H1 (cell line): ENCODE results near the gene TSR1. TPM values are rescaled to one million over a fixed set of nuclear protein-coding genes. Genes with fewer than 3 reads are reported as not detected.

Source experiments
- CTCF ChIA-PET: fragments of 300-600 bp; sonication (Branson Sonifier 250); formaldehyde crosslinking; loops from one replicate; lab custom pipeline; 2021; ENCODE audit not compliant: partially characterized antibody; lab: Charles Lee
- POLR2A ChIA-PET: fragments of 300-600 bp; sonication (Branson Sonifier 250); formaldehyde crosslinking; loops from one replicate; lab custom pipeline; 2021; ENCODE audit warnings: inconsistent platforms; ENCODE audit not compliant: partially characterized antibody; lab: Charles Lee
- DNase-seq, 2 experiments: peaks; one replicate each; pipeline versions ENCODE4 v3.0.0 to v3.0.0-alpha.2; 2010 to 2022; ENCODE audit warnings: low spot score in 2 of 2, low read depth in 1 of 2, mixed read lengths in 1 of 2
- FAIRE-seq: peaks from 2 replicates; lab custom pipeline; 2011; peaks lifted over from hg19 to GRCh38; lab: Jason Lieb, UNC
- H2AFZ ChIP-seq: 2 replicates; pipeline ENCODE4 v1.8.1; 2012; ENCODE audit warnings: low read length, inconsistent platforms
- H2AK5ac ChIP-seq: 2 replicates; pipeline ENCODE4 v1.6.1; 2013; ENCODE audit warnings: low read depth, low read length
- H2BK120ac ChIP-seq: replicated peaks from 2 replicates; pipeline ENCODE3; 2013; ENCODE audit warnings: low read depth, low read length, inconsistent platforms
- H2BK12ac ChIP-seq: 2 replicates; pipeline ENCODE4 v1.6.1; 2013; ENCODE audit warnings: low read depth, low read length
- H2BK15ac ChIP-seq: 2 replicates; pipeline ENCODE4 v1.6.1; 2013; ENCODE audit warnings: low read length
- H2BK20ac ChIP-seq: 2 replicates; pipeline ENCODE4 v1.6.1; 2013; ENCODE audit warnings: low read length
- H2BK5ac ChIP-seq: 2 replicates; pipeline ENCODE4 v1.6.1; 2013; ENCODE audit warnings: low read depth, low read length
- H3K14ac ChIP-seq: 2 replicates; pipeline ENCODE4 v1.6.1; 2013; ENCODE audit warnings: inconsistent platforms; ENCODE audit not compliant: insufficient read length
- H3K18ac ChIP-seq: 2 replicates; pipeline ENCODE4 v1.6.1; 2013; ENCODE audit warnings: low read length; ENCODE audit errors: extremely low read depth
- H3K23ac ChIP-seq: 2 replicates; pipeline ENCODE4 v1.6.1; 2013; ENCODE audit warnings: inconsistent platforms; ENCODE audit not compliant: insufficient read length
- H3K23me2 ChIP-seq: 2 replicates; pipeline ENCODE4 v1.6.1; 2013; ENCODE audit warnings: low read depth, low read length
- H3K27ac ChIP-seq: 2 replicates; pipeline ENCODE4 v1.6.1; 2011; ENCODE audit warnings: low read depth, low read length, inconsistent platforms
- H3K27me3 ChIP-seq, 4 experiments: replicated peaks in 1 of 4; 1 replicate in 1 of 4; 2 replicates in 3 of 4; pipeline versions ENCODE4 v1.6.1 to v1.8.1; 2011 to 2013; ENCODE audit warnings: low read length in 3 of 4, mild to moderate bottlenecking in 3 of 4, inconsistent platforms in 2 of 4, mixed read lengths in 2 of 4, moderate library complexity in 1 of 4; ENCODE audit not compliant: control insufficient read depth in 3 of 4, insufficient read depth in 3 of 4; ENCODE audit errors: extremely low read depth in 1 of 4
- H3K36me3 ChIP-seq, 4 experiments: 2 replicates each; pipeline versions ENCODE4 v1.6.1 to v1.8.1; 2011 to 2013; ENCODE audit warnings: mild to moderate bottlenecking in 4 of 4, low read length in 3 of 4, moderate library complexity in 2 of 4, control low read depth in 1 of 4, inconsistent platforms in 1 of 4; ENCODE audit not compliant: insufficient read depth in 4 of 4, control insufficient read depth in 2 of 4
- H3K4ac ChIP-seq: replicated peaks from 2 replicates; pipeline ENCODE3; 2013; ENCODE audit warnings: low read length, low read depth, mixed read lengths, inconsistent platforms; ENCODE audit not compliant: insufficient read length
- H3K4me1 ChIP-seq, 4 experiments: replicated peaks in 1 of 4; 1 replicate in 1 of 4; 2 replicates in 3 of 4; pipeline versions ENCODE4 v1.6.1 to v1.8.1; 2011 to 2013; ENCODE audit warnings: low read length in 3 of 4, inconsistent platforms in 2 of 4, mixed read lengths in 1 of 4; ENCODE audit not compliant: insufficient read depth in 4 of 4, control insufficient read depth in 3 of 4
- H3K4me2 ChIP-seq, 2 experiments: 2 replicates each; pipeline versions ENCODE4 v1.6.1 to v1.8.1; 2011 to 2013; ENCODE audit warnings: low read depth in 2 of 2, low read length in 2 of 2, control low read depth in 1 of 2, inconsistent platforms in 1 of 2, mild to moderate bottlenecking in 1 of 2; ENCODE audit not compliant: insufficient read depth in 1 of 2
- H3K4me3 ChIP-seq, 4 experiments: fragments of 200-600, 300-600 bp in 1 of 4; sonication (generic), shearing (Covaris generic), sonication (Bioruptor Twin) in 1 of 4; 2 replicates each; pipeline versions ENCODE4 v1.5.1 to v1.8.1; 2011 to 2016; ENCODE audit warnings: low read length in 4 of 4, low read depth in 3 of 4, control low read depth in 2 of 4, inconsistent platforms in 2 of 4, mild to moderate bottlenecking in 2 of 4, mixed read lengths in 1 of 4, moderate library complexity in 1 of 4; ENCODE audit not compliant: insufficient read depth in 2 of 4; ENCODE audit errors: extremely low read depth in 1 of 4
- H3K56ac ChIP-seq: replicated peaks from 2 replicates; pipeline ENCODE3; 2013; ENCODE audit warnings: low read depth, mild to moderate bottlenecking, mixed read lengths, low read length, inconsistent platforms; ENCODE audit not compliant: insufficient read length
- H3K79me1 ChIP-seq: 2 replicates; pipeline ENCODE4 v1.6.1; 2013; ENCODE audit warnings: low read depth, low read length, control low read depth
- H3K79me2 ChIP-seq, 2 experiments: 2 replicates each; pipeline versions ENCODE4 v1.6.1 to v1.8.1; 2012 to 2013; ENCODE audit warnings: low read length in 2 of 2, mild to moderate bottlenecking in 2 of 2, inconsistent platforms in 1 of 2; ENCODE audit not compliant: insufficient read depth in 2 of 2, control insufficient read depth in 1 of 2
- H3K9ac ChIP-seq, 4 experiments: replicated peaks in 1 of 4; 1 replicate in 1 of 4; 2 replicates in 3 of 4; pipeline versions ENCODE4 v1.6.1 to v1.8.1; 2011 to 2013; ENCODE audit warnings: low read depth in 3 of 4, low read length in 3 of 4, control low read depth in 2 of 4, mild to moderate bottlenecking in 2 of 4, moderate library complexity in 2 of 4, inconsistent platforms in 1 of 4; ENCODE audit errors: extremely low read depth in 1 of 4
- H3K9me3 ChIP-seq, 2 experiments: 2 replicates each; pipeline versions ENCODE4 v1.6.1 to v1.8.1; 2012 to 2013; ENCODE audit warnings: mild to moderate bottlenecking in 2 of 2, moderate library complexity in 2 of 2, control low read depth in 1 of 2, inconsistent platforms in 1 of 2, low read depth in 1 of 2, low read length in 1 of 2, mixed read lengths in 1 of 2; ENCODE audit not compliant: insufficient read depth in 2 of 2
- H4K20me1 ChIP-seq, 2 experiments: replicated peaks in 1 of 2; 2 replicates each; pipeline versions ENCODE3 to v1.8.1; 2011 to 2013; ENCODE audit warnings: inconsistent platforms in 2 of 2, low read length in 2 of 2, mild to moderate bottlenecking in 1 of 2; ENCODE audit not compliant: insufficient read depth in 2 of 2, control insufficient read depth in 1 of 2
- H4K5ac ChIP-seq: 2 replicates; pipeline ENCODE4 v1.6.1; 2013; ENCODE audit warnings: low read length, low read depth, mixed read lengths, inconsistent platforms; ENCODE audit not compliant: insufficient read length
- H4K8ac ChIP-seq: 2 replicates; pipeline ENCODE4 v1.8.0; 2013; ENCODE audit warnings: mild to moderate bottlenecking, moderate library complexity, low read length, inconsistent platforms; ENCODE audit not compliant: insufficient read depth; ENCODE audit errors: extremely low read depth
- H4K91ac ChIP-seq: replicated peaks from 2 replicates; pipeline ENCODE3; 2013; ENCODE audit warnings: low read length, mixed read lengths, inconsistent platforms; ENCODE audit not compliant: insufficient read length
- ASH2L ChIP-seq: fragments of 200-600, 300-600 bp; sonication (generic); IDR thresholded peaks from one replicate; pipeline ENCODE4 v1.7.1; 2017; ENCODE audit warnings: low read length
- CTBP2 ChIP-seq: IDR thresholded peaks from 2 replicates; pipeline ENCODE4 v1.7.0; 2011; ENCODE audit warnings: borderline replicate concordance, mild to moderate bottlenecking, moderate library complexity, mixed read lengths, low read length; ENCODE audit not compliant: insufficient read depth, insufficient read length
- SAP30 ChIP-seq: fragments of 300-600 bp; sonication (generic); IDR thresholded peaks from 2 replicates; pipeline ENCODE4 v1.7.1; 2012; ENCODE audit warnings: low read length, moderate library complexity, mild to moderate bottlenecking, inconsistent platforms; ENCODE audit not compliant: insufficient read depth, insufficient replicate concordance
- SP1 ChIP-seq: IDR thresholded peaks from 2 replicates; pipeline ENCODE4 v1.6.1; 2011; ENCODE audit warnings: low read depth, low read length
- WGBS, 2 experiments: shearing (Covaris generic) in 1 of 2; methylation state at CpG; one replicate each; pipeline versions ENCODE4 v1.1.6 to v1.1.7; 2013 to 2015; ENCODE audit warnings: low lambda C conversion rate in 2 of 2, mixed read lengths in 2 of 2, inconsistent platforms in 1 of 2, low coverage in 1 of 2, missing lambda C conversion rate in 1 of 2; ENCODE audit not compliant: insufficient replicate concordance in 2 of 2, insufficient coverage in 1 of 2, insufficient read length in 1 of 2; ENCODE audit errors: extremely low coverage in 1 of 2, missing lambda C conversion rate in 1 of 2; 5-methylcytosine and 5-hydroxymethylcytosine counted together
- polyA plus RNA-seq, 7 experiments: library from polyadenylated mRNA; depleted of rRNA in 3 of 7; stranded (reverse) in 5 of 7; unstranded in 2 of 7; fragments of >200 nt in 5 of 7; fragments of 200-250 nt in 2 of 7; gene quantifications; 1 replicate in 5 of 7; 2 replicates in 1 of 7; 4 replicates in 1 of 7; pipeline versions ENCODE4 v1.2.1 to v1.2.3, GENCODE V29; 2011 to 2013; ENCODE audit warnings: missing spikeins in 2 of 7, mixed read lengths in 2 of 7
- total RNA-seq: library from RNA; stranded (reverse); fragmentation: NEBNext Ultra II Directional; extraction: Animal tissue kit (Norgen Biotek cat#: 25700); gene quantifications from 2 replicates; pipeline ENCODE4 v1.2.1, GENCODE V29; 2021

Gene TSR1
- total and polyA plus RNA-seq, 2 of the 8 experiments (the other 6 are each of a cell fraction or from before 2014, with no cell fraction given) = 14.5 to 69.7 TPM

- H4K20me1 ChIP-seq = peaks cover 2 to 6% of the 10 kb centered on the region in 2 experiments
- CTCF ChIA-PET = interaction anchor here (1.7 to 13.4 kb wide), 4 partner anchors 8 to 23 kb away, joined by 8 to 209 read pairs (median 35); no protein-coding TSS in a partner anchor
- no peak overlapping the region for H2BK20ac ChIP-seq
- H3K4ac ChIP-seq = no peak overlapping the region
- H3K18ac ChIP-seq = no peak overlapping the region
- H3K4me2 ChIP-seq = no peak overlapping the region
- TF ChIP-seq ASH2L (no peak), SP1 (no peak), SAP30 (no peak), CTBP2 (no peak)
- no peak overlapping the region for H3K4me3 ChIP-seq
- H3K9ac ChIP-seq = no peak overlapping the region
- no peak overlapping the region for H2AK5ac ChIP-seq
- peaks cover 0 to 10% (median 6%) of the 10 kb centered on the region in 4 experiments; a peak in 4 of 8 replicates for H3K36me3 ChIP-seq
- H3K27me3 ChIP-seq = no peaks in the 10 kb centered on the region
- H2BK5ac ChIP-seq = no peak overlapping the region
- no peaks in the 10 kb centered on the region for H3K79me2 ChIP-seq
- H4K8ac ChIP-seq = no peak overlapping the region
- 86% methylated on average over 13 of the region's 19 CpGs; no CpG with 5 or more reads in 1 of the 2 experiments for WGBS, 2 experiments
- DNase-seq = no peak
- H4K5ac ChIP-seq = no peak overlapping the region
- H3K56ac ChIP-seq = no peak overlapping the region
- no peaks in the 10 kb centered on the region for H3K79me1 ChIP-seq
- H2BK12ac ChIP-seq = no peak overlapping the region
- POLR2A ChIA-PET = interaction anchor here (1.2 kb wide), 2 partner anchors 23 to 34 kb away, joined by 3 read pairs; no protein-coding TSS in a partner anchor
- no peak overlapping the region for H3K23ac ChIP-seq
- no peak overlapping the region for H2BK15ac ChIP-seq
- H2AFZ ChIP-seq = no peak overlapping the region
- no peaks in the 10 kb centered on the region for H3K9me3 ChIP-seq
- H3K14ac ChIP-seq = no peak overlapping the region
- no peak overlapping the region for H2BK120ac ChIP-seq
- H3K27ac ChIP-seq = no peak overlapping the region
- H3K4me1 ChIP-seq = no peaks in the 10 kb centered on the region; a peak in 2 of 7 replicates
- H4K91ac ChIP-seq = no peak overlapping the region
- no peak for FAIRE-seq
- no peaks in the 10 kb centered on the region for H3K23me2 ChIP-seq
These were observed 26.2 kb upstream of the TSR1 start for GRCh38 chr17:2362416-2362815.
